Subcutaneous abdominal adipose tissue (tissue), 5 donors: ENCODE results near the gene LNPK.
"Not testable (repeated sequence)": the region's sequence is repeated elsewhere in the genome, so short reads cannot be mapped to it uniquely, and the experiment has no call there.

Experiments
- H3K27ac ChIP-seq: one replicate; pipeline ENCODE4 v1.7.0; 2013; ENCODE audit warnings: low read depth, mild to moderate bottlenecking, inconsistent platforms, low read length, moderate library complexity
- H3K27me3 ChIP-seq, 5 donors: one replicate each; pipeline ENCODE4 v1.7.0; 2013; ENCODE audit warnings: low read length in 5 of 5, inconsistent platforms in 1 of 5; ENCODE audit not compliant: control insufficient read depth in 5 of 5, insufficient read depth in 4 of 5
- H3K36me3 ChIP-seq, 5 donors: one replicate each; pipeline ENCODE4 v1.7.0; 2013; ENCODE audit warnings: low read length in 5 of 5; ENCODE audit not compliant: control insufficient read depth in 5 of 5, insufficient read depth in 5 of 5
- H3K4me1 ChIP-seq, 5 donors: one replicate each; pipeline ENCODE4 v1.7.0; 2013; ENCODE audit warnings: low read length in 5 of 5, mild to moderate bottlenecking in 3 of 5, moderate library complexity in 1 of 5; ENCODE audit not compliant: control insufficient read depth in 5 of 5, insufficient read depth in 5 of 5
- H3K4me3 ChIP-seq, 5 donors: one replicate each; pipeline ENCODE4 v1.7.0; 2013; ENCODE audit warnings: low read length in 5 of 5, low read depth in 1 of 5
- H3K9ac ChIP-seq, 5 donors: one replicate each; pipeline ENCODE4 v1.7.0; 2013; ENCODE audit warnings: low read length in 5 of 5, mild to moderate bottlenecking in 4 of 5, moderate library complexity in 3 of 5
- H3K9me3 ChIP-seq, 5 donors: one replicate each; pipeline ENCODE4 v1.7.0; 2013; ENCODE audit warnings: low read length in 5 of 5; ENCODE audit not compliant: control insufficient read depth in 5 of 5
- donor health status: healthy.
- donor health status: healthy.
- donor health status: healthy.
- donor health status: healthy.
- donor health status: healthy.

The LNPK gene

DNA sequence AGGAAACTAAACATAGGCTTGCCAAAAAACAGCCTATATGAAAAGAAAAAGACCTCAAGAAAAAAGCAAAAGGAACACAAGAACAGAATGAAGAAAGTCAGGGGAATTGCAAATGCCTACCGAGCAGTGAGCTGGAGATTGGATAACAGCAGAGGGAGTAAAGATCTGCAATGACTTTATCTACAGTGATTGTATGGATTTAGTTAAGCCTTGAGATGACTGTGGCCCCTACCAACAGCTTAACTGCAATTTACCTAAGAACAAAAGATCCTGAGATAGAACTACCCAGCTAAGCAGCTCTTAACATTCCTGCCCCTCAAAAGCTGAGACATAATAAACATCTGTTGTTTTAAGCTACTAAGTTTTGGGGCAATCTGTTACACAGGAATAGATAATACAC lies 20.5 kb downstream of the LNPK start:
- H3K36me3 ChIP-seq: peaks cover 3 to 34% (median 13%) of the 10 kb centered on the region in 5 donors
- H3K9me3 ChIP-seq: no peaks in the 10 kb centered on the region

DNA sequence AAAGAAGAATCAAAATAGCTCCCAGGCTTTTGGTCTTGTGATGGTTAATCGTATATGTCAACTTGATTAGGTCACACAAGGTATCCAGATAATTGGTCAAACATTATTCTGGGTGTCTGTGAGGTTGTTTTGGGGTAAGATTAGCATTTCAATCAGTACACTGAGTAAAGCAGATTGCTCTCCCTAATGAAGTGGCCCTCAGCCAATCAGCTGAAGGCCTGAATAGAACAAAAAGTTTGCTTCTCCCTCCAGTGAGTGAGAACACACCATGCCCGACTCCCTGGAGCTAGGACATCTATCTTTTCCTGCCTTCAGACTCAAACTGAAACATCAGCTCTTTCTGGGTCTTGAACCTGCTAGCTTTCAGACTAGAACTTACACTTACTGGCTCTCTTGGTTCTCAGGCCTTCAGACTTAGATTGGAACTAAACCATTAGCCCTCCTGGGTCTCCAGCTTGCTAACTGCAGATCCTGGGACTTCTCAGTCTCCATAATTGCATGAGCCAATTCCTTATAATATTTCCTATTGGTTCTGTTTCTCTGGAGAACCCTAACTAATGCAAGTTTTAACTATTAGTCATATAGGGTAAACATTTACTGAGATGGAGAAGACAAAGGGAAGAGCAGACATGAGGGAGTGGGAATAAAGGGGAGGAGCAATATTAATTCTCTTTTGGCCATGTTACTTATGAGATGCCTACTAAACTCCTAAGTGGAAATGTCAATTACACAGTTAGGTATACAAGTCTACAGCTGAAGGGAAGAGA lies 25.5 kb downstream of the LNPK start:
- no peak overlapping the region for H3K27ac ChIP-seq
- peaks cover 7 to 48% (median 24%) of the 10 kb centered on the region in 5 donors for H3K36me3 ChIP-seq
- H3K27me3 ChIP-seq: no peaks in the 10 kb centered on the region
- no peak overlapping the region for H3K4me3 ChIP-seq
- H3K4me1 ChIP-seq: no peaks in the 10 kb centered on the region
- H3K9ac ChIP-seq: no peak overlapping the region
- H3K9me3 ChIP-seq: no peaks in the 10 kb centered on the region

More for the DNA sequence above, 20.5 kb downstream of the LNPK start:
- no peak overlapping the region for H3K9ac ChIP-seq
- no peaks in the 10 kb centered on the region for H3K27me3 ChIP-seq
- H3K4me1 ChIP-seq: no peaks in the 10 kb centered on the region
- H3K4me3 ChIP-seq: no peak overlapping the region
- H3K27ac ChIP-seq: no peak overlapping the region

DNA sequence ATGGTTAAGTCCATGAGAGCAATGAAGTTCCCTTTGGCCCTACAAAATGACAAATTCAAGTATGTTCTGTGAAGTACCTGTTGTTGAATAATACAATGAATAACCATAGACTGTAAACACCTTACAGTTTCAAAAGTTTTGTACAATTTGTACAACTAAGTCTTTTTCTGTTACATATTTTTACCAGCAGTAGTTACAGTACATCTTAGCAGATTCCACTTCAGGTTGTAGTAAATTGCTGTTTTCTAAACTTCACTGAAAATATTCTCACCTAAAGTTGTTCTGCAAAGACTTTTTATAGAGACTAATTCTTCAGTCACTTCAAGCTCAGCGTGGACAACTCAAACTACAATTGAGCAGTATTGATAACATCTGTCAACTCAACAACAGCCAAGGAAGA lies 28.7 kb downstream of the LNPK start:
- H3K36me3 ChIP-seq: peaks cover 6 to 47% (median 13%) of the 10 kb centered on the region in 5 donors
- H3K4me3 ChIP-seq: no peak overlapping the region
- H3K9me3 ChIP-seq: no peaks in the 10 kb centered on the region
- H3K4me1 ChIP-seq: no peaks in the 10 kb centered on the region
- H3K9ac ChIP-seq: no peak overlapping the region
- H3K27me3 ChIP-seq: no peaks in the 10 kb centered on the region
- no peak overlapping the region for H3K27ac ChIP-seq

DNA sequence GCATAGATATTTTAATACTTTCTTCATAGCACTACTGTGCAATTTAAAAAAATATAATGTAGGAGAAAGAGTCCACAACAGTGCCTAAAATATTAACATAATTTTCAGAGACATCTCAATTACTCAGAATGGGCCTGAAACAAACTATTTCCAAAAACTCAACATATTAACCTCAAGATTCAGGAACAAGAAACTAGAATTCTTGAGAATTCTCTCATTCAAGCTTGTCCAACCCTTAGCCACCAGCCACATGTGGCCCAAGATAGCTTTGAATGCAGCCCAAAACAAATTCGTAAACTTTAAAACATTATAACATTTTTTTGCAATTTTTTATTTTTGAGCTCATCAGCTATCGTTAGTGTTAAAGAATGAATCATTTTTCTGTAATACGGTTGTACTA lies 35.2 kb downstream of the LNPK start:
- Histone ChIP-seq H3K27ac (no peak overlapping the region), H3K9ac (no peak overlapping the region), H3K4me1 (peaks cover 0 to 7% (median 0%) of the 10 kb centered on the region in 5 donors), H3K4me3 (no peak overlapping the region), H3K9me3 (no peaks in the 10 kb centered on the region), H3K27me3 (no peaks in the 10 kb centered on the region), H3K36me3 (peaks cover 0 to 19% (median 3%) of the 10 kb centered on the region in 5 donors)

DNA sequence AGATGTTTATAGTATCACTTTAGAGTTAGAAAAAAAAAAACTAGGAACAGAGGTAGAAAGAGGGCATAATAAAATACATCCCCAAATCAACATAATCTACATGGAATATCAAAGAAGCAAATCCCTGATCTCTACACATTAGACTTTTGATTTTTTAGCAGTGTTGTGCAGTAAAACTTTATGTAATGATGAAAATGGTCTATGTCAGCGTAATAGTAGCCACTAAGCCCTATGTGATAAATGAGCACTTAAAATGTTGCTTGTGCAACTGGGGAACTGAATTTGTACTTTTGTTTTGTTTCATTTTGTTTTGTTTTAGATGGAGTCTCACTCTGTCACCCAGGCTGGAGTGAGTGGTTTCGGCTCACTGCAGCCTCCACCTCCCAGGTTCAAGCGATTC lies 36.3 kb downstream of the LNPK start:
- H3K27me3 ChIP-seq: no peaks in the 10 kb centered on the region
- peaks cover 0 to 19% (median 3%) of the 10 kb centered on the region in 5 donors for H3K36me3 ChIP-seq
- H3K9me3 ChIP-seq: no peaks in the 10 kb centered on the region
- H3K4me3 ChIP-seq: no peak overlapping the region
- no peak overlapping the region for H3K27ac ChIP-seq
- peaks cover 0 to 7% (median 0%) of the 10 kb centered on the region in 5 donors for H3K4me1 ChIP-seq
- no peak overlapping the region for H3K9ac ChIP-seq

DNA sequence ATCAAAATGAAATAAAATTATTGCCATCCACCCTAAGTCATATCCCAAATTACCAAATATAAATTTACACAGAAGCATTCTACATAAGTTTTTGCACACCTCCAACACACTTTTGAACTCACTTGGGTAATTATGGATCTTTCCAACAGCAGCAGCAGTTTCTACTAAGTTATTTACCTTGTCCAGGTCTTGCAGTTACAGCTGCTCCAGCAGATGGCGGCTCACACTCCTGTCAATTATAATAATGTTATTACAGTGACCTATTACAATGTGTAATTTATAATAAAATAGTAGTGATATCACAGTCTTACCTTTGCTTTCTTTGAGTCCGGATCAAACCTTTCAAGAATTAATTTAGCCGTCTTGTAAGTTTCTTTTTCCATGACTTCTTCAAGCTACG lies 37.9 kb downstream of the LNPK start:
- Histone ChIP-seq H3K27me3 (no peaks in the 10 kb centered on the region), H3K9ac (no peak overlapping the region), H3K9me3 (no peaks in the 10 kb centered on the region), H3K4me1 (peaks cover 0 to 7% (median 0%) of the 10 kb centered on the region in 5 donors), H3K36me3 (peaks cover 0 to 10% (median 0%) of the 10 kb centered on the region in 5 donors), H3K27ac (no peak overlapping the region), H3K4me3 (no peak overlapping the region)

DNA sequence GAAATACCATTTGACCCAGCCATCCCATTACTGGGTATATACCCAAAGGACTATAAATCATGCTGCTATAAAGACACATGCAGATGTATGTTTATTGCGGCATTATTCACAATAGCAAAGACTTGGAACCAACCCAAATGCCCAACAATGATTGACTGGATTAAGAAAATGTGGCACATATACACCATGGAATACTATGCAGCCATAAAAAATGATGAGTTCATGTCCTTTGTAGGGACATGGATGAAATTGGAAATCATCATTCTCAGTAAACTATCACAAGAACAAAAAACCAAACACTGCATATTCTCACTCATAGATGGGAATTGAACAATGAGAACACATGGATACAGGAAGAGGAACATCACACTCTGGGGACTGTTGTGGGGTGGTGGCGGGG lies 38.9 kb downstream of the LNPK start:
- H3K9me3 ChIP-seq, H3K27me3 ChIP-seq, H3K9ac ChIP-seq, H3K4me1 ChIP-seq, H3K36me3 ChIP-seq, H3K4me3 ChIP-seq, H3K27ac ChIP-seq: not testable (repeated sequence)

DNA sequence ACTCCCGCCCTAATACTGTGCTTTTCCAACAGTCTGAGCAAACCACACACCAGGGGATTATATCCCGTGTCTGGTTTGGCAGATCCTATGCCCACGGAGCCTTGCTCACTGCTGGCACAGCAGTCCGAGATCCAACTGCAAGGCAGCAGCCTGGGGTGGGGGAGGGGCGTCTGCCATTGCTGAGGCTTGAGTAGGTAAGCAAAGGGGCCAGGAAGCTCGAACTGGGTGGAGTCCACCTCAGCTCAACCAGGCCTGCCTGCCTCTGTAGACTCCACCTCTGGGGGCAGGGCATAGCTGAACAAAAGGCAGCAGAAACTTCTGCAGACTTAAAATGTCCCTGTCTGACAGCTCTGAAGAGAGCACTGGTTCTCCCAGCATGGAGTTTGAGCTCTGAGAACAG lies 44.2 kb downstream of the LNPK start:
- no peak overlapping the region for H3K27ac ChIP-seq
- H3K36me3 ChIP-seq: peaks cover 7 to 18% (median 15%) of the 10 kb centered on the region in 5 donors
- no peaks in the 10 kb centered on the region for H3K4me1 ChIP-seq
- no peak overlapping the region for H3K4me3 ChIP-seq
- H3K9me3 ChIP-seq: no peaks in the 10 kb centered on the region
- no peak overlapping the region for H3K9ac ChIP-seq
- H3K27me3 ChIP-seq: no peaks in the 10 kb centered on the region

DNA sequence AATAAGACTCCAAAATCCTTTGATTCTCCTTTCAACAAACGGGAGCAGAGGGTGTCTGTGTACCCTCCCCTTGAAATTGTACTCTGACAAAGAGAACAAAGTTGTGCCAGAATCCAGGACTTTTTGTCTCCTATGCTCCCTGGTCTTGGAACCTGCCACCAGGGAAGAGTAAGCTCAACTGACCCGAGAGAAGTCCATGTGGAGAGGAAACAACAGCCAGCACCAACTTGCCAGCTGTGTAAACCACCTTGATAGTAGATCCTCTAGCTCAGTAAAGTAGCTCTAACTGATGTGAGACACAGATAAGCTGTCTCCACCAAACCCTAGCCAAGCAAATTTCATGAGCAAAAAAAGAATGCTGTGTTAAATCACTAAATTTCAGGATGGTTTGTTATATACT lies 46.9 kb downstream of the LNPK start:
- H3K4me1 ChIP-seq: no peaks in the 10 kb centered on the region
- peaks cover 7 to 18% (median 16%) of the 10 kb centered on the region in 5 donors for H3K36me3 ChIP-seq
- no peak overlapping the region for H3K9ac ChIP-seq
- no peaks in the 10 kb centered on the region for H3K27me3 ChIP-seq
- no peak overlapping the region for H3K27ac ChIP-seq
- no peaks in the 10 kb centered on the region for H3K9me3 ChIP-seq
- H3K4me3 ChIP-seq: no peak overlapping the region

DNA sequence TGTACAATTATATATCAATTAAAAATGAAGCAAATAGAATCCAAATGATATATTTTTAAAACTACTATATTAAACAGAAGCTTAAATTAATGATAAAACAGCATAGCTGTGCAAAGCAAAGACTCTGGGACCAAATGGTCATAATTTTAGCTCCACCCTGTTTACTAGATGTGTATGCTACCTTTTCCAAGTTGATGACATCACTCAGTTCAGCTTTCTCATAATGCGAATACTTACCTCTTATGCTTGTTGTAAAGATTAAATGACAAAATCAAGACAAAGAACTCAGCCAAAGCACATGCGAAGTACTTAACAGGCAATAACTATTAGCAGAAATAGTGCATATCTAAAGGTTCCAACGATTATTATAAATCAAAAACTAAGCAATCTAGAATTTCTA lies 51.6 kb downstream of the LNPK start:
- Histone ChIP-seq H3K27me3 (no peaks in the 10 kb centered on the region), H3K4me1 (no peaks in the 10 kb centered on the region), H3K4me3 (no peak overlapping the region), H3K36me3 (peaks cover 3 to 24% (median 8%) of the 10 kb centered on the region in 5 donors), H3K27ac (no peak overlapping the region), H3K9me3 (no peaks in the 10 kb centered on the region), H3K9ac (no peak overlapping the region)
